GM18499 (cell line): ENCODE data around the gene ZSCAN25.
"Not testable (repeated sequence)": the region's sequence is repeated elsewhere in the genome, so short reads cannot be mapped to it uniquely, and the experiment has no call there.

Experiments
- ATAC-seq: cut with Tn5 transposase; IDR thresholded peaks from one replicate; pipeline ENCODE4 v1.9.1; 2021; ENCODE audit warnings: moderate number of reproducible peaks; ENCODE audit not compliant: insufficient read depth, unreplicated experiment

The ZSCAN25 gene

GRCh38 chr7:99616359-99617191 lies at the start of gene ZSCAN25:
TSS of gene ZSCAN25 (plus strand) at chr7:99616946. CDS start at chr7:99619607, 2,661 bp downstream.
- ATAC-seq: peak; percentile 77

DNA sequence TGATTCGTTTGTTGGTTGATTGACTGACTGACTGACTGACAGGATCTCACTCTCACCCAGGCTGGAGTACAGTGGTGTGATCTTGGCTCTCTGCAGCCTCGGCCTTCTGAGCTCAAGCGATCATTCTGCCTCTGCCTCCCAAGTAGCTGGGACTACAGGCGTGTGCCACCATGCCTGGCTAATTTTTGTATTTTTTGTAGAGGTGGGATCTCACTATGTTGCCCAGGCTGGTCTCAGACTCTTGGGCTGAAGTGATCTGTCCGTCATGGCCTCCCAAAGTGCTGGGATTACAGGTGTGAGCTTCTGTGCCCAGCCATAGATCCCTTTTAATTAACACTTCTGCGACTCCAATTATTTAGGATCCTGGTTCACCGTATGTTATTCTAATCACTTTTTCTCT lies 48.0 kb upstream of the ZSCAN25 start:
- not testable (repeated sequence) for ATAC-seq

- ATAC-seq: no peak
These were observed 45.0 kb upstream of the ZSCAN25 start for GRCh38 chr7:99571768-99572167.

GRCh38 chr7:99573257-99573656 lies 43.5 kb upstream of the ZSCAN25 start:
- ATAC-seq: no peak

- no peak for ATAC-seq
These were observed 40.5 kb upstream of the ZSCAN25 start for GRCh38 chr7:99576251-99576650.

DNA sequence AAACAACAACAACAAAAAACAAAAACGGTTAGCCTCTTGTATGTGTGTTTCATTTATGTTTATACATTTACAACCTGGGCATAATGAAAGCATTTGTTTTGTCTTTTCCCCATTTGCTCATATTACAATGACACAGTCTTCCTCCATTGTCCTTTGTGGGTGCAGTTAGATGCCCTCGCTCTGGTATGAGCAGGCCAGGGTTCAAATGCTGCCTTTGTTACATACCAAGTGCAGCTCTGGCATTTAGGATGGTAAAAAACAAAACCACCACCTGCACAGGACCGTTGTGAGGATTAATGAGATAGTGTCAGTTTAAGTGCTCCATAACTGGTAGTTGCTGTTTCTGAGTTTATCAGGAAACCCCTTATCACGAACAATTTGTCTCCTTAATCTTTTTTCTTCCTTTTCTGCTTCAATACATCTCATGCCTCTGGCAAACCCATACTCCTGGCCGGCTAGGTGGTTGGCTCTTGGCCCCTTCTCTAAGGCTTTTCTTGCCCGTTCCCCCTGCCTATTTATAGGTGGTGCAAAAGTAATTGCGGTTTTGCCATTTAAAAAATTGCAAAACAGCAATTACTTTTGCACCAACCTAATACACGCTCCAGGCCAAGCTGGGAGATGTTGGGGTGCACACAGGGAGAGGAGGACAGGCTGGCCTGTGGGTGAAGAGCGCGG lies 37.3 kb upstream of the ZSCAN25 start:
- no peak for ATAC-seq

DNA sequence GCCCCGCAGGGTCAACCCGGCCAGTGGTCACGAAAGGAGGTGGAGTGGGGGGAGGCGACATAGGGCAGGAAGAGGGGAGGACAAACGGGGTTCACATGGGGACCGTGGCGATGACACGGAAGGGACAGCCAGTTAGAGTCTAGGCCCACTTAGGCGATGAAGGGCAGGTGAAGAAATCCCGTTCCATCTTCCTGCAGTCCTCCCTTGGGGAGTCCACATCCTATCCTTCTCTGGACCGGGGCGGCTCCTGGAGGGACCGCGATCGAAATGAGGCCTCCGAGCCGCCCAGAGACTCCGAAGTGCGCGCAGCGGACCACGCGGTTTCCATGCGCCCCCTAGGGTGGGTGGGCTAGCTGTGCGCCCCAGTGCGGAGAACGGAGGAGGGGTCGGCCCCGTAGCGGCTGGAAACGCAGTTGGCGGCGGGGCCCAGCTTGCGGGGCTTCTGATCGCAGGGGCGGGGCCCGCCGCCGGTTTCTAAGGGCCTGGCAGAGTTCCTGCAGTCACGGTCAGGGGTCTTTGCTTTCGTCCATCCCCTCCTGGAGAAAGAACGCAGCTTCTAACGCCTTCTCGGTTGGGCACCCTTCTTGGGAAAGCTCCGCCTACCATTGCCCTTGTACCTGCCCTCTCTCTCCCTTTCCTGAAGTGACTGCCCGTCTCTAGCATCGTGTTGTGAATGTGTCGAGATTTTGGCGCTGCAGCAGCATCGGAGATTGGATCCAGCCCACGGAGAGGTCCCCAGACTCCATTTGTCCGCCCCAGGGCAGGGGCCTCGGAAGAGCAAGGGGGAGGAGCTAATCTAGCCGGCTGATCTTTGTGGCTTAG lies 36.6 kb upstream of the ZSCAN25 start:
- ATAC-seq: no peak

GRCh38 chr7:99580778-99581332 lies 35.9 kb upstream of the ZSCAN25 start:
- not testable (repeated sequence) for ATAC-seq

DNA sequence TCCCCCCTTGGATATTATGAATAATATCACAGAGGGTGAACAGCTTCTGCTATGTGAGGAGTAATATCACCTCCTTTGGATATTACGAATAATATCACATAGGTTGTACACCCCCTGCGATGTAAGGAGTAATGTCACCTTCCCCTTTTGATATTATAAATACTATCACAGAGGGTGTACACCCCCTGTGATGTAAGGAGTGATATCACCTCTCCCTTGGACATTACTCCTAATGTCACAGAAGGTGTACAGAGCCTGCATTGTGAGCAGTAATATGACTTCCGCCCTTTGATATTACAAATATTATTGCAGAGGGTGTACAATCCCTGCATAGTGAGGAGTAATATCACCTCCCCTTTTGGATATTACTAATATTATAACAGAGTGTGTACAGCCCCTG lies 27.9 kb upstream of the ZSCAN25 start:
- no peak for ATAC-seq

DNA sequence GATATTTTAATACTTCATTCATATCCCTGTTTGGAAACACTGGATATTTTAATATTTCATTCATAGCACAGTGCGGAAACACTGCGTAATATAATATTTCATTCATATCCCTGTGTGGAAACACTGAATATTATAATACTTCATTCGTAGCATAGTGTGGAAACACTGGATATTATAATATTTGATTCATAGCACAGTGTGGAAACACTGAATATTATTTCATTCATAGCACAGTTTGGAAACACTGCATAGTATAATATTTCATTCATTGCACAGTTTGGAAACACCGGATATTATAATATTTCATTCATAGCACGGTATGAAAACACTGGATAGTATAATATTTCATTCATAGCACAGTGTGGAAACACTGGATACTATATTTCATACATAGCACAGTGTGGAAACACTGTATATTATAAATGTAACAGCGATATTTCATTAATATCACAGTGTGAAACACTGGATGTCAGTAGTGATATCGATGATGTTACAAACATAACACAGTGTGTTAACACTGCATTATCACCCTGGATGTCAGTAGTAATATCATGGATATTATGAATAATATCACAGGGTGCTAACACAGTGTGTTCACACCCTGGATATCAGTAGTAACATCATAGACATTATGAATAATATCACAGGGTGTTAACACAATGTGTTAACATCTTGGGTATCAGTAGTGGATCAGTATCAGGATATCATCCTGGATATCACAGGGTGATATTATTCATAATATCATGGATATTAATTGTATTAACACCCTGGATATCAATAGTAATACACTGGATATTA lies 21.6 kb upstream of the ZSCAN25 start:
- no peak for ATAC-seq

- ATAC-seq: no peak
These were observed 20.3 kb upstream of the ZSCAN25 start for GRCh38 chr7:99596408-99596955.

GRCh38 chr7:99597762-99598501 lies 18.8 kb upstream of the ZSCAN25 start, which contains the start of gene TMEM225B:
TSS of gene TMEM225B (plus strand) at chr7:99598267. CDS start at chr7:99604389, 6,122 bp downstream.
- ATAC-seq: no peak

DNA sequence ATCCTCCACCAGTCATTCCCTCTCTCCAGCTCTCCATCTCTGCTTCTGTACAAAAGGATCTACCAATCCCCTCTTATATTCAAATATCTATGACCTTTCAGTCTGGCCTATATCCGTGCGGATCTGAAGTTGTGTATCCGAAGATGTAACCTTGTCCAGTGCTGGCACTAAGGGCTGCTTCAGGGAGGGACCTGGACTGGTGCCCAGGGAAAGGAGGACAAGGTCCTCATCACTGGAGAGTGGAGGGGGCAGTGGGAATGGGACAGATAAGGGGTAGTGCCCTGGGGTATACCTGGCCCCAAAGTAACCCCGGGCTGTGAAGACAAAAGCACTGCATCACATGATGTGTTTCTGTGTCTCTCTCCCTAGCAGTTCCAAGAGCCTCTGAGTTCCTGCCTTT lies 16.9 kb upstream of the ZSCAN25 start:
- ATAC-seq: no peak

- no peak for ATAC-seq
These were observed 15.0 kb upstream of the ZSCAN25 start for GRCh38 chr7:99601656-99602310.

GRCh38 chr7:99605527-99605926 lies 11.2 kb upstream of the ZSCAN25 start:
- no peak for ATAC-seq

DNA sequence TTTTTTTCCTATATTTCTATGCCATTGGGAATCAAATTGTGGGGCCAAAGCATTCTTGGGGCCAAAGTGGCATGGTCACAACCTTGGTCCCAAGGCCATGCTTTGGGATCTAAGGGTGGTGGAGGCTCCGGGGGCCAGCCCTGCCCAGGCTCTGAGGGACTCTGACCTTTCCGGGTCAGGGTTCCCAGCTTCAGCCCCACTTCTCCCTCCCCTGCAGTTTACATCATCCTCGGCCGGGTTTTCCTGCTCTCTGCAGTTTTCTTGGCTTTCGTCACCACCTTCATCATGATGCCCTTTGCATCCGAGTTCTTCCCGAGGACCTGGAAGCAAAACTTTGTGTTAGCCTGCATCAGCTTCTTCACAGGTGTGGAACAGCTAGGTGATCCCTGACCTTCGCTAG lies 10.2 kb upstream of the ZSCAN25 start:
- no peak for ATAC-seq

GRCh38 chr7:99607548-99607947 lies 9.2 kb upstream of the ZSCAN25 start:
- ATAC-seq: no peak

- ATAC-seq: no peak
These were observed 2.3 kb upstream of the ZSCAN25 start for GRCh38 chr7:99614495-99614894.
